Activated CD4-positive, alpha-beta T cell treated with anti-CD3 and anti-CD28 coated beads for 4 hours (primary cell): ENCODE measurements around the gene CHST9.

Experiments used
- DNase-seq, 2 donors: peaks; one replicate each; pipeline ENCODE4 v3.0.0-alpha.2; 2020

Gene CHST9

DNA sequence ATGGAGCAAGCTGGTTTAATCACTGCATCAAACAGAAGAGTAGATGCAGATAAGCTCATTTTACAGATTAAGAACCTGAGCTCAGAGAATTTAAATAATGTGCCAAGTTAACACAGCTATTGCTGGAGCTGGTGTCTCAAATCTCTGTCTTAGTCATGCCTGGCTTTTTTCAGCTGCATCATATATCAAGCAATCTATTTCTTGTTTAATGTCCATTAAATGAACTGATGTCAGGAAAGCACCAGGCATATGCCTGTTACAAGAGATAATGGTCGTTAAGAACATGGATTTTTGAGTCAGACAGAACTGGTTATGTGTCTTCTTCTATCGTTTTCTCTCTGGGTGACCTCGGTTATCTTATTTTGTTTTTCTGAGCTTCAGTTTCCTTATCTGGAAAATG lies 259.8 kb downstream of the CHST9 start:
- no peak for DNase-seq

DNA sequence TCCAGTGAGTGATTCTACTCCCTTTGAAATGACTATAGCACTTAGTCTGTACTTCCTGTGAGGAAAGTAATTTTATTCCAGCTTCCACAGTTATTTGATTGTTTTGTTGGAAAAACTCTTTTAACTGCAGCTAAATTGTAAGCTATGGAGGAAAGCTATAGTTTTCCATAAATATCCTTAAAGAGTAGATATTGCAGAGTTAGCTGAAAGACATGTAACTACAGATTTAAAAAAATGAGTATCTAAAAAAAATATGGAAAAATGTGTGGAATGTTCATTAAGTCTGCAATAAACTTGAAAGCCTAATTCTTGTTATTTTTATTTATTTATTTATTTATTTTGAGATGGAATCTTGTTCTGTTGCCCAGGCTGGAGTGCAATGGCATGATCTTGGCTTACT lies 262.8 kb downstream of the CHST9 start:
- no peak for DNase-seq

DNA sequence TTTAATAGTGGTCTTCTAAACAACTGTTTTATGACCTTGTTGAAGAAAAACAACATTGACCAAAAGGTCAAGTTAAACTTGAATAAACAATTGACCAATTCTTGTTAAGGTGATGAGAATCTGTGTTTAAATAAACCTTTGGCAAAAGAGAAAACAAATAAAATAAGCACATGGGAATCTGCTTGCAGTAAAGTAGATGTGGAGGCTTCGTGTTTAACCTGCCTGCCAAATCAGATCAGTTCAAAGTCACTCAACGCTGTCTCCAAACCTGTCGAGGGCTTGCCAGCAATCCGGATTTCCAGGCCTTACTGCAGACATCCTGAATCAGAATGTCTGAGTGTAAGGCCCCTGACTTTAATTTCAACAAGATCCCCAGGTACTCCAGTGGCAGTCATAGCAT lies 264.5 kb downstream of the CHST9 start:
- DNase-seq, result no peak

DNA sequence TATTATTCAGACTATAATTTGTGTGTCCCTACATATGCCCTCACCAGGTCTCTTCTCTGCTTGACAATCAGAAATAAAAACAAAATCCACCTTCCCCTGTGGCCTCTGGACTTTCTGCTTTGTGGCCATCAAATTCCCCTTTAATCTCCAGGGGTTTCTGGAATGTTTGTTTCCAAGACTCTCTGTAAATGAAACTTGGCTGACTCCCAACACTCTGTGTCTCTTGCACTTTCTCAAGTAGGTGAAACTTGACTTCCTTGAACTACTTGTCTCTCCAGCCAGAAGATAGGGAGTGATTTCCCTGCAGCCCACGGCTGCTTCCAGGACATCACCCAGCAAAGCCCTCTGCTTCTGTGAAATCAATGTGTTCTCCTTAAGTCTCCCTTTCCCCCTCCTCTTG lies 265.5 kb downstream of the CHST9 start:
- no peak for DNase-seq

DNA sequence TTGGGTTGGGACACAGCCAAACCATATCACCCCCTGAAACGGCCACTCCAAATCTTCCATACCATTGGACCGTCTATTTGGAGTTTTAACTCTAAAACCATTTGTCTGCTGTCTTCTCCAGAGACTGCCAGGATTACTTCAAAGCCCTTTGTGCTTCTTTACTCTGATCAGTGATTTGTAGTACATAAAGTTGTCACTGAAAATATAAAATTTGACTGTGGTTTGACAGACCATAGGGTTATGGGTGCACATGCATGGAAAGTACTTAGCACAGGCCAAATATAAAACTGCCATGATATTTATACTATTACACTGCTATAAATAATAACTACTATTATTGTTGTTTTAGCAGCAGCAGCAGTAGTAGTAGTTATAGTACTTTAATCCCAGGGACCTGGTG lies 265.9 kb downstream of the CHST9 start:
- DNase-seq, result no peak

DNA sequence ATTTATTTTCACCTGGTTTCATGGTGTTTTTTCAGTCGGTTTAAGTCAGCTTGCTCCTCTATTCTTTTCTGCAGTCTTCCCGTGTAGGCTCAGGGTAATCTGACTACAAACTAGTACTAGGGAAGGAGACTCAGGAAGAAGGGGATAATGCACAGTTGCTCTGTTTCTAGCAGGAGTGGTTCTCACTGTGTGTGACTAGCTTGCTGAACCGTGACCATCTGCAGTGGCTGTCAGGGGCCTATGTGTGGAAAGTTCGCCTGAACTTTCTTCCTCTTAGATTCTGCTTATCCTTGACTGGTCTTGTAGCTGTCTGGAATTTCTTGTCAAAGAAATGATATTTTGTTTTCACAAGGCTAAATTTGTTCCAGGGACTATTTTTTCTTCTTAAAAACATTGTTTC lies 273.3 kb downstream of the CHST9 start:
- DNase-seq, result no peak

DNA sequence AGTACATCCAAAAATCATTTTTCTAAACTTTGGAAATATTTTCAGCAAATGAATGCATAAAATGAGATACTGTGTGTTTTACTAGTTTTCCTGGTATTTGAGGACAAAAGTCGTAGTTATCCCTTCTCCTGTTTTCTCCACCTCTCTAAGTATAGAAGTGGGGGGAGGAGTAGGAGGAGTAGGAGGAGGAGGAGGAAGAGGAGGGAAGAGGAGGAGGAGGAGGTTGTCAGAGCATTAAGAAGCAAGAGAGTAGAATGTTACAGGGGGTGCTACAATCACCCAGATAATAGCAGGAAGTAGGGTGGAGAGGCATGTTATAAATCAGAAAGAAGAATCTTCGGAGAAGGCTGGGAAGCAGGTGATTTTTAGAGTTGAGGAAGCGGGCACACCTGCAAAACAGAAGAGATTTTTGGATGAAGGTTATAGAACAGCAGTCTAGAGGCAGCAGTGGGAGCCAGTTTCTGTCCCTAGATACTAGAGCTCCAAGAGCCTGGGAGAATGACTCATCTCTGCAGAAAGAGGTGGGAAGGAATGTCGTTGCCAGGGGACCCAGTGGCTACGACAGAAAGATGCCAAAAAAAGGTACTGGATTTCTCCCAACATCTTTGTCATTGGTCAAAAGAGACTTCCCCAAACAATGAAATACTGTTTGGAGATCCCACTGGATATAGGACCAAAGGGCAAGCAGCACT lies 275.4 kb downstream of the CHST9 start:
- DNase-seq, result no peak

DNA sequence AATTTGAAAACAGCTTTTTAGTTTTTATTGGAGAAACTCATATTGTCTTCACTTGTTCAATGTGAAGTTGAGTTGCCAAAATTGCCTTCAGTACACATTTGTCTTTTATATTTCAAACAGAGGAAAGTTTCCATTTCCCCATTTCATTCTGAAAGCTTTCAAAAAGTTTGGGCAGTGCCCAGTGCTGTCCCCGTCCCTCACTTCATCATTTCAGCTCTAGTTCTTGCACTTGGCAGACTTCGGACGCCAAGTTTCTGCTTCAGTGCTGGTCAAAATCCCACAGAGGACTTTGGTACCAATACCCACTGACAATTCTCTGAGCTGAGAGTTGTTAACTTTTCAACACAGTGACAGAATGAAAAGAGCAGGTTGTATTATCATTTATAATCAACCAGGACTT lies 276.2 kb downstream of the CHST9 start:
- no peak for DNase-seq

DNA sequence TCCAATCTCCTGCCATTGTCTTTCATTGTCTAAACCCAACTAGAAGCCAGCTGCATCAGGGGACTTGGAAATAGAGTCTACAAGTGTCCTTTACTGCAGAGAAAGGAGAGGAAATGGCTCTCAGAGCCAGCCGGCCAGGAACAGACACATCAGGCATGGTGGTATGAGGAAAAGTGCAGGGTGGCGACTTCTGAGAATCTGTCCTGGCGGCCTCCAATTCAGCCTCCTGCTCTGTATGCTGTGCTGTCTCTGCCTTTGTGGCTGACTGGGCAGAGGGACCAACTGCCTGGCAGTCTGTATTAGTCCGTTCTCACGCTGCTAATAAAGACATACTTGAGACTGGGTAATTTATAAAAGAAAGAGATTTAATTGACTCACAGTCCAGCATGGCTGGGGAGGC lies 282.8 kb downstream of the CHST9 start:
- DNase-seq, result no peak

DNA sequence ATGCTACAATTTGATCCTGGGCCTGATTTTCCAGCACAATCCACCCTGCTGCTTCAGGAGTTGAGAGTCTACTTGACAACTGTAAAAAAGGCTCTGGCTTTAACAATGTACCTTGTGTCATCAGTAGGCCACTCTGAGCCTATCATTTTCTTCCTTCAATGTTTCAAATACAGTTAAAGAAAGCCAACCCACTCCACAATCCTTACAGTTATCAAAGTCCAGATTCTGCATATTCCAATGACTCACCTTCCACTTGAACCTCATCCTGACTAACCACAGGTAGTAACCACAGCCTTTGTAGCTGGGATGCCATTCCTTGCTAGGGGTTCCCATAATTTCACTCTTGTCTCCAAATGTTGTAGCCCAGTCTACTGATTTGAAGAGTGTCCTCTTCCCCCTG lies 284.1 kb downstream of the CHST9 start:
- DNase-seq, result no peak

DNA sequence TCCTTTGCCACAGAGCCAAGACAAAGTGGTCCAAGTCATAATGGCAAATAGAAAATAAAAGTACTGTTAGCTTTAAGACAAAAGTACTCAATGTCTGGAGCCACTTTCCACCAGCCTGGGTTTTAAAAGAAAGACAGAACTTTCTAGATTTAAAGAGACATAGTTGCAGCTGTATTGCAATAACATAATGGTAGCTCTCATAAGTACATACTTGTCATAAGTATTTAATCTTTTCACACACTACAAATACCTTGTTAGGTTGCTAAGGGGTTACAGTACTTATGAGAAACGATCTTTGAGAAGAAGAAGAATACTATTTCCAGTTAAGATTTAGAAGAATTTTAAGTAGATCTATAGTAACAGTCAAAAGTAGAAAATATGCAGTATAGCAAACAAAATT lies 290.7 kb downstream of the CHST9 start:
- DNase-seq, result no peak

DNA sequence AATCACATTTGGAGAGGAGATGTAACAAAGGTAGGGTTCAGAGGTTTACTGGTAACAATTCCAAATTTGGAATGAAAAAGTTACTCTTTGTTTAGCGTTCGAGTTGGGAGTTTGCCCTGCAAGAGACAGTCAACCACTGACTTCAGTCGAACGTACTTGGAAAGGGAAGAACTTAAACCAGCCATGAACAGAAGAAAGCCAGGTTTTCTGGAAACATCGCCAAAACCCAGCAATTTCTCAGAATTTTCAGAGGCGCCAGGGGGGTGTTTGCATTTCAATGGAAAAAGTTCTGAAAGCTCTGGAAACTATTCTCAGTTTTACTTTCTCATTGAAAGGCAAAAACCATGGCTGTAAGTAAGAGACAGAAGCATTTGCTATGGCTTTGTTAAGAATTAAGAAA lies 291.1 kb downstream of the CHST9 start:
- no peak for DNase-seq

DNA sequence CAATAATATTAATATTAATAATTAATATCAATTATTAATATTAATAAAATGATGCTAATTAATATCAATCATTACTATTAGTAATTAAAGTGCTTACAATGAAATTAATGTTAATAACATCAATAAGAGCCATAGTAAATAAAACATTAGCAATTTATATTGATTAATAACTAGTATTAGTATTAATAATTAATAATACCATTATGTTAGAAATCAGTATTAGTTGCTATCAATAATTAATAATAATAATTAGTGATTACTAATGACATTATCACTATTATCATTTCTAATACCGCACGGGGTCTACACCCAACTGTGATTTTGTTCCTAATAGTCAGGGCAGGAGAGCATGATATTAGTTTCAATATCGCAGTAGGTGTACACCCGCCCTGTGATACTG lies 296.8 kb downstream of the CHST9 start:
- DNase-seq, result no peak

DNA sequence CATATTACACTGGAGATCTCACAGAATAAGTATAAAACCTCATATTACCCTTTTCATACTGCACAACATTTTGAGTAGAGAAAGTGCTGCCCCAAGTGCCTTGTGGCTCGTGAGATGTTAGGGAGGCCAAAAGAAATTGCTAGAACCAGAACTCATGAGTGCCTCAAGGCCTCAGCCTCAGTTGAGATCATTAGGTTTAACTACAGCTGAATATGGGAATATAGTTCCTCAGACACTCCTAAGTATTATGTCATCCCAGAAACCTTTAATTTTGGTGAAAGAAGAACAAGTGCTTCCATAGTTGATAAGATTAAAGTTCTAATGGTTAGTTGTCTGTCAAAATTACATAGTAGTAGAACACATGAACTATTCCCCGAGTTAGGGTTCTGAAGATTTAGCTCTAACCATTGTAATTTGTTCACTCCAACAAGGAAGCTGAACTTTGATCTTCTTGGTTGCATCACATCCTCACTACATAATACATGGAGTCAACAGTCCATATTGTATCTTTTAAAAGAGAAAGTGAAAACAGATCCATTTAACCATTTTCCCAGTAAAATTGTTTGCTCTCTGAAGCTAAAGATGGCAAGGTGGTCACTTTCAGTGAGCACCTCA lies 310.0 kb downstream of the CHST9 start:
- DNase-seq, result no peak

DNA sequence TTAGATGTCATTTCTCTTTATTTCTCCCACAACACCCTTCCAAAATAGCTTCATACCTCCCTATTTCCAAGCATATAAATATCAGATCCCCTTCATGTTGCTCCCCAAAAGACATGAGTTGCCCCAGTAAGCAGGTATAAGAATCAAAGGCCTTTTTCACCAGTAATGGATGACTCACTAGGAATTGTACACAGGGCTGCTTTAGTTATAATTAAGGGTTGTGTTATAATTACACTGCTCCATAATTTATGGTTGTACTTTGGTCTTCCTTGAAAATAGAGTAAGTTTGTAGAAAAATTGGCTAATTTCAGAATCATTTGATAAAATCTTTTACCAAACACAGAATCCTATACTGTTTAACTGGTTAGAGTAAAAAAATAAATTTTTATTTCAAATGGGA lies 310.8 kb downstream of the CHST9 start:
- DNase-seq, result no peak

DNA sequence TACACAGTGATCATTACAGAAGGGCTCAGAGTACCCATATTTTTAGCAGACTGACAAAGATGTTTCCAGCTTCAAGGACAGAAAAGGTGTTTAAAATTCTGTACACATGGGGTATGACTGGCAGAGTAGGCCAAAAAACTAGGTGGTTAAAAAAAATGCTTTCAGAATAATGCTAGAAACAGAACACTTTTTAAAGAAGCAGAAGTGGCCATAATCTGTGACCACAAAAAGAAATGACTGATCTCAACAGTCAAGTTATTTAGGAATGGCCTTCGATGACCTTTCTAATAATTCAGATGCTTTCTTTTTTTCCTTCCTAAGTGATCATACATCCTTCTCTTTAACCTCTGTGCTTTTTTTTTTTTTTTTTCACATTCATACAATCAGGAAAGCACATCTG lies 315.5 kb downstream of the CHST9 start:
- no peak for DNase-seq

DNA sequence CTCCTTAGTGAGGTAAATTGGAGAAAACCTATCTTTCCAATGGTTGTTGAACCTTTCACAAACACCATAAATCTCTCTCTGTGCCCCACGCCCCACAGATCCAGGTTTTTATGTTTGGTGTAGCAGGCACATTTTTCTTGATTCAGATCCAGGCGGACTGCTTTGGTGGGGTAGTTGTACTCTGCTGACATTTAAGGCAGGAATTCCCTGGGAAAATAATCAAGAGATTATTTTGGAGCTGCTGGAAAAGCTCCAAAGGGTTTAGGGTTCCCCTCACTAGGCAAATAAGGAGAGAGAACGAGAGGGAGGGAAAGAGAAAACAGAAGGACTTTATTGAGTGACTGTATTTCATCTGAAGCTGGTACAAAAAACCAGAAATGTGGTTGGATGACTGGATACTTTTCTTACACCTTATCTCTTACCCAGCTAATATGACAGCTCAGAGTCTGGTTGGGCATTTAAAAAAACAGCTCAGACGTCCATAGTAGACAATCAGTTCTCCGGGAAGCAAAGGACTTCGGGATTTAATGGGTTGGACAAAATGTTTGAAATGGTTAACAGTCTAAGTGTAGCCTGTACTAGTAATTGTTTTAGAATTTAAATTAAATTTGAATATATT lies 316.0 kb downstream of the CHST9 start:
- DNase-seq, result no peak

DNA sequence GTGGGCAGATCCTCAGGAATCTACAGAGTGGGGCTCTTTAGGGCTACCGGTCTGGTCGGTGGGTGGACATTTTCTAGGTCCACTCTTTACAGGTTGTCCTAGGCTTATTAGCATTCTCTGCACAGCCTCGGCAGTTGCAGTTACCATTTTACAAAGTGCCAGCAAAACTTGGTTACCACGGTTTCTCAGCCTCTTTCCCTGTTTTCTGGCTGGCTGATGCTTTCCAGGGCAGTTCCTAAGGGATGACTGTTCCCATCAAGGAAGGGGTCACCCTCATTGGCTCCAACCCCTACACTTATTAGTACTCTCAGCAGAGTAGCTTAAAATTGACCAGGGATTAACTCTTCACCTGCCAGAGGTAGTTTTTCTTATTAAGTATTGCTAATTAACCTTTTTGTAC lies 317.6 kb downstream of the CHST9 start:
- no peak for DNase-seq

DNA sequence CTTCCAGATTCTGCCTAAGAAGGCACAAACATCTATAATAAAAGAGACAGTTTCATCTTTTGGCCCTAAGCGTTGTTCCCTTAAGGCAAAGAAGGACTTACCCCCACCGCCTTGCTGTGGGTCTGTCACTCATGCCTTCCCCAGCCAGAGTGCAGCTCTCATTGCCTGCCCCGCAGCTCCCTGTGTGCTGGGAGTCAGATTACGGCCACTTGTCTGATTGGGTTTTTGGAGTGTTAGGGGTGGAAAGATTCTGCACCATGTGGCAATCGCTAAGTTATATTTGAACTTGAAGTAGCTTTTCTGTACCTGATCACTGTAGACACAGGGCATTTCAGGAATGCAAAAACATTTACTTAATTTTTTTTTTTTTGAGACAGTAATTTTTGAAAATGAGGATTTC lies 319.6 kb downstream of the CHST9 start, which contains the start of gene AQP4:
TSS of gene AQP4 (minus strand) at position 151 of the 400 bp plus-strand sequence. CDS start at position 133, 18 bp downstream.
- no peak for DNase-seq

DNA sequence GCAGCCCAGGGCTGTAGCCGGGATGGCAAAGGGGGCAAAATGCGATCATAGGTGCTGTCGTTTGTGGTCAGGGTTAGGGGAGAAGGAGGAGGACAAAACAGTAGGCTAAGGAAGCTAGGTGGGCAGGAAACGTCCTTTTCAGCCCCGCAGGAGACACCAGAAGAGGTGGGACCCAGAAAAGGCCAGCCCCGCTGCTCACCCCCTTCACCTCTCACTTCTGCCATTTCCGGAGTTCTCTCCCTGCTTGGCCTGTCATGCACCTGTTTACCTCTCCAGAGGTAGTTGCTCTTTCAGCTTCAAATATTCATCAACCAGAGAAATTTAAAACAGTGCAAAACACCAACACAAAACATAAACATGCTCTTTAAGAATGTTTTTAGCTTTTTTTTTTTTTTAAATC lies 320.4 kb downstream of the CHST9 start:
- no peak for DNase-seq

DNA sequence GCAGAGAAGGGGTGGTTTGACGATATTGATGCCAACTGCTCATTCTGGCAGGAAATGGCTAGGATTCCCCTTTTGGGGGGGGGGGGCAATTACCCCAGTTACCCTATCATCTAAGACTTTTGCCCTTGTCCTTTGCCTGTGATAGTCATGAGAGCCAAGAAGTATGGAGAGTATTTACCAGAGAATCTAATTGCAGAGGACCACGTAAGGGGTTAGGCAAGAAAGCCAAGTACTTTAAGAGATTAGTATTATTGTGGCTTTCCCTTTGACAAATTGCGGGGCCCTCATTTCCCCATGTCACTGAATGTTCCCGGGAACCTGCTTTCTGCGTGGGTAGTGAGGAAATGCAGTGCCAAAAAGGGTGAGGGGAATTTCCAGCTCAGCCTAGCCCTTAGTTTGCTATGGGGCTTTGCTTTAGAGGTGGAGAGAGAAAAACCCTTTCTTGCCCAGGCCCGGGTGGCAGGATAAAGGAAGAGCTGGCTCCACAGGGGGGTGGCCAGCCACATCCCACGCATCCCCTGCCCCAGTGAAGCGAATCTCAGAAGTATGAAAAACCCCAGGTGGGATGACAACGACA lies 321.1 kb downstream of the CHST9 start:
- no peak for DNase-seq

DNA sequence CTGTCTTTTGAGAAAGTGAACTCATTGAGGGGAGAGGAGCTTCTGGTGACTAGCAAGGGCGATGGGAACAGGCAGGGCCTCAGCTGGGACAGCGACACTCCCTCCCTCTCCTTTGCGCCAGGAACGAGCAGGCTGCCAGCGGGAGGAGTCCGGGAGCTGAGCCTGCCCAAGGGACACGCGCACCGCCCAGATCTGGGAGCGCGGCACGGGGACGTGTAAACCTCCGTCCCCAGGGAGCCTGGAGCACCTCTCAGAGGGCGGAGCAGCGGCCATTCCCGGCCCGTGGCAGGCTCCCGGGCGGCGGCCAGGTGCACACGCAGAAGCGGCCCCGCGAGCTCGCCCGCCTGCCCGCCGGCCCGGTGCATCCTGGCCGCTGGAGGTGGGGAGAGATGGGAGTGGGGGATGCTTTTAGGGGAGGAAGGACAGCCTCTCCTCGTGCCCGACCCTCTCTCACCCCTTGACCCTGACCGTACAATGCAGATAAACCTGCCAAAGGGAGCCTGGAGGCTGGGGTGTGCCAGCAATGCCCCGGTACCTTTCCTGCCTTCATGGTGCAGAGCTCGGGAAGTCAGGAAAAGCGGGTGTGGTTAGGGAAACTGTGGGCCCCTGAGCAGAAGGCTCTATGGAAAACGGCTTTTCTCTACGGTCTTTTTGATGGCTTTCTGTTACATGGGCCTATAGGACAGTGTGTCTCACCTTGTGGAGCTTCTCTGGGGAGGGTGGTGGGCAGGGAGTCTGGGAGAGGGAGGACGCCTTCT lies 321.8 kb downstream of the CHST9 start:
- DNase-seq, result no peak

DNA sequence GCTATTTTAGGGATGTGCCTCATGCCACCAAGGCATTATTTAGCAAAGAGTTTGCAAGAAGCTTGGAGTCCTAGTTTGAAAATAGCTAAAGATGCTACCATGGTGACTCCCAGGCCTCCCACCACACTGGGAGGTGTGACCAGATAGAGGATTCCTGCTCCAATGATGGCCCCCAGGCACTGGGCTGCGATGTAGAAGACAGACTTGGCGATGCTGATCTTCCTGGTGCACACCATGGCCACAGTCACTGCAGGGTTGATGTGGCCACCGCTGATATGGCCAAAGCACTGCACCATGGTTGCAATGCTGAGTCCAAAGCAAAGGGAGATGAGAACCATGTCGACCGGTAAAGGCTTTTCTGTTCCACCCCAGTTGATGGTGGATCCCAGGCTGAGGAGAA lies 323.0 kb downstream of the CHST9 start:
- no peak for DNase-seq
